Putamen (tissue), 1 donor: Measurements from ENCODE around the gene RXRA.

Source experiments
- DNase-seq: peaks from one replicate; pipeline ENCODE4 v3.0.0-alpha.2; 2016; ENCODE audit warnings: low spot score

Gene RXRA

DNA sequence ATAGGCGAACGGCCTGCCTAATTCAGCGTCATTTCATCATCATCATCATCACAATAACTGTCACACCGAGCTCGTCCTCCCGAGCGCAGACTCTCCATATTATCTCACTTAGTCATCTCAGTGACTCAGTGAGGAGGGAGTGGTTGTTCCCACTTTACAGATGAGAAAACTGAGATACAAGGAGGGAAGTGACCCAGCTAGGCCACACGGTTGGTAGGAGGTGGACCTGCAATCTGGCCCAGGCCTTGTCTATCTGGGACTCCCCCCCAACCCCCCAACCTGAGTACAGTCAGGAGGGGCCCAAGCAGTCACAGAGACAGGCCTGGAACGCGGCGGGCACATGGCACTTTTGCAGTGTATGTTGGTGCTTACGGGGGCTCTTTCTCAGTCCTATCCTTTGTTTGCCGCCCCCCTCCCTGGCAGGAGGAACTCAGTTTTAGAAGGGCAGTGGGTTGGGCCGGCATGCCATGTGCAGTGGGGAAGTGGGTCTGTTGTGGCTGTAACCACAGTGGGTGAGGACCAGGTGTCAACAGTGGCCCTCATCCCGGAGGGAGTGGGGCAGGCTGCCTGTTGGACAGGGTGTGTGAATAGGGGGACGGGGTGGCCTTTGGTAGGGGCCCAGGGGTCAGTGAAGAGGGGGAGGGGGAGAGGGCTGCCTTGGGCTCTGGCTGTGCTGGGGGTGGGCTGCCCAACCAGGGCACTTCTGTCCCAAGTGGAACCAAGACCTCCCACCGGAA is 1.7 kb upstream of the RXRA start:
- DNase-seq: no peak

DNA sequence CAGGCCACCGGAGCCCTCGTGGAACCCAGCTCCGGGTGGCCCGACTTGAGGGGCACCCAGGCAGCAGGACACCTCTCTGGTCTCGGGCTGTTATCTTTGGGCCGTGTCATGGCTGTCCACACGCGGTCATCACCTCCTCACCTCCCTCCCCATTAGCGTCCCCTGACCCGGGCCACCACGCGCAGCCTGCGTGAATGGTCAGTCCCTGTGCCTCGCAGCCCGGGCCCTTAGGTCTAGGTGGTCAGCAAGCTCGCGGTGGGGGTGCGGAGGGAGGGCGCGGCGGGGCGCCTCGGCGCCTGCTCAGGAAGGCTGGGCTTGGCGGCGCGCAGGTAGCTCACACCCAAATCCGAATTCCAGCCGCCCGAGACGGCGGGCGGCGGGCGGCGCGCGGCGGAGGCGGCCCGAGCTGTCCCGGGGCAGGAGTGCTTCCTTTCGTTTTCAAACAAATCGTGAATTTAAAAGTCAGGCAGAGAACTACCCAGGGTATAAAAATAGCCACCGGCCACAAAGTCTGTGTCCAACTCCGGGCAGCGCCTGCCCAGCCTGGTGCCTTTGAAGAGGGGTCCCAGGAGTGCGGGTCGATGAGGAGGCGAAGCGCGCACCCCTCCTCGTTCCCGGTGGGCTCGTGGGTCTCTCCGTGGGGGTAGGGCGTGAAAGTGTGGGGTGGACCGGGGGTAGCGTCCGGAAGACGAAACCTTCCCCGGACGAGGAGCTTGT is 1.0 kb upstream of the RXRA start:
- no peak for DNase-seq

DNA sequence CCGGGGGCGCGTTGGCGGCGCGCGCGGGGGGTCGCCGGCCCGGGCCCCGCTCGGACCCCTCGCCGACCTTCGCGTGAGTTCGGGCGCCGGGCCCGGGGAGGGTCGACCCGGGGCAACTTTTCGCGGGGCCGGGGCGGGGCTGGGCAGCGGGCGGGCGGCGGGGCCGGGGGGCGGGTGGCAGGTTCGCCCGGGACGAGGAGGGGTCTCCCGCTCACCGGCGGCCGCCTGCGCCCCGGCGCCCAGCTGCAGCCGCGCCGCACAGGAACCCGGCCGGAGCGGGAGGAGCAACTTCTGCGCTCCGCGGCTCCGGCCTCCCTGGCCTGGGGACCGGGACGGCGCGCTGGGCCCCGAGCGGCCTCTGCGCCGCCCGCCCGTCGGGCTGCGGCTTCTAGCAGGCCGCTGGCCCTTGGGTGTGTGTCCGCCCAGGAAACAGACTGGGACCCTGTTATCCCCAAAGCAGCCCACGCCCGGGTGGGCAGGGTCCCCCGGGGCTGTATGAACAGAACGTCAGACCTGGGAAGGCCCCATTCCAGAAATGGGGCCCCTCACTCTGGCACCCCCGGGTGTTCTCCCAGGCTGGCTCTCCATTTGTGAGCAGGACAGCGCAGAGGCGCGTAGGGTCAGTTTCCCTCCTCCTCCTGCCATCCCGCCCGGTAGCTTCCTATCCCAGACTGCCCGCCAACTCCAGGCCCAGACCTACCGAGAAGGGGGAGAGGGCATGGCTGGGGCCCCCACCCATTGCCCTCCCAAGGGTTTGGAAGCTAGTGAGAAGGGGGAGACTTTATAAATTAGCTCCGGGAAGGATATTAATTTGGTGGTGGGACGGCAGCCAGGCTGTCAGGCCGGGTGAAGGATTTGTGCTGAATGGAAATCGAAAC is 708 bp downstream of the RXRA start:
- DNase-seq: no peak

DNA sequence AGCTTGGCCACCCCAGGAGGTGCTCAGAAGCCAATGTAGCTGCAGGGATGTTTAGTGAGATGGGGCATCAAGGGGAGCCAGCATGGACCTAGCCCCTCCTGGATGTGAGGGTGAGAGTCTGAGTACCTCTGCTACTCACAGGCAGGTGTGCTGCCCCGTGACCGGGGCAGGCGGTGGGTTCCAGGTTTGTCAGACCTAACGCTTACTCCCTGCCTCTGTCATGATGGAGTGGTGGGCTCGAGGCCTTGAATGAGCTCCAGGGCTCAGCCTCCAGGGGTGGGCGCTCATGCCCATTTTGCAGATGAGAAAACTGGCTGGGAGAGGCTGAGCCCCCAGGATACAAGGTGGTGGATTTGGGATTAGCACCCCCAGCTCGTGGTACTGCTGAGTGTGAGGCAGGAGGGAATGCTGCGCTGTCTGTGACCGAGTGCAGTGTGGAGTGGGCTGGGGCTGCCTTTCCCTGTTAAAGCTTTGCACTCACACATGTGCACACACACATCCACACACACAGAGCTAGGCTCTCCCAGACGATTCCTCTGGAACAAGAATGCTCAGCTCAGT is 1.5 kb downstream of the RXRA start:
- DNase-seq: no peak

DNA sequence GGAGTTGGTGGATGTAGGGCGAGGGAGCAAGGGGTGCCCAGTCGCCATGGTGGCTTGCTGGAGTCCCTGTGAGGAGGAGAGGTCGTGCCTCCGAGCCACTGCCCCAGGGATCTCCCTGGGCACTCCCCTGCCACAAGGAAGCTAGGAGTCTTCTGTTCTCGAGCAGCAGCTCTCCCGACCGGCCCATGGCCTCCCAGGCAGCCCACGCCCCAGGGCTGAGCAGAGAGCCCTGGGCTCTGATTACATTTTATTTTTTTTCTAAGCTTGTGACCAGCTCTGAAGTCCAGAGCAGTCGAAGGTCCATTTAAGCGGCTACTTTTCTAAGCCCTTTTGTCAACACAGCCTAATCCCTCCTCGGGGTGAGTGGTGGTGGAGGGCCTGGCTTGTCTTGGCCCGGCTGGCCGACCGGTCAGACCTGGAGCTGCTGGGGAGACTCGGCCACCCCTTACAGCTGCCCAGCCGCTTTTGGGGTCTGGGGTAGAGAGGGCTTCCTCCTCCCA is 2.1 kb downstream of the RXRA start:
- DNase-seq: no peak

DNA sequence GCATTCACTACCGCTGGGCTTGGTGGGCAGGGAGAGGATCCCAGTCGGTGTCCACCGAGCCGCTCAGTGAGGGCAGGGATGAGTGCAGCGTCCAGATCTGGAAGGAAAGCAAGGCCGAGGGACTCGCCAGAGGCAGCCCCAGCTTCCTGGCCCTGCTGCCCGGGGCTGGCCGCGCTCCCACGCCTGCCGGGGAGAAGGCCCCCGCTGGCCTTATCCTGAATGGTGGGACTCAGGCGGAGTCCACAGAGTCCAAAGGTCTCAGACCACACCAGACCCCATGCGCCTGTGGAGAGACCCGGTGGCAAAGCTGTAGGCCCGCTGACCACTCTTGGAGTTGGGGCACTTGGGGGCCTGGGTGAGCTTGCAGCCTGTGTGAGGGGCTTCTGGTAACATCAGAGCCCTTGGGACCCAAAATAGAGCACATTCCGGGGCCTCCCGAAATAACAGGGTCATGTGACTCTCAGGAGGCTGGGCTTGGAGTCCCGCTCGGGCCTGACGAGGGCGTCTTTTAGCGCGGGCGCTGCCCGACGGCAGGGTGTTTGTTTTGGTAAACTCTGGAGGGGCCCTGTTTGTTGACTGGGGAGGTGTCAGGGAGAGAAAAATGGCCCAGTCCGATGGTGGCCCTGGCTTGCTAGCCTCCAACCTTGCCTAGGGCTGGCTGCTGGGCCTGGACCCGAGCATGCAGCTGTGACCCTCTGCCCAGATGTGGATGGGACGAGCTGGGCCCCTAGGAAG is 2.8 kb downstream of the RXRA start:
- no peak for DNase-seq

DNA sequence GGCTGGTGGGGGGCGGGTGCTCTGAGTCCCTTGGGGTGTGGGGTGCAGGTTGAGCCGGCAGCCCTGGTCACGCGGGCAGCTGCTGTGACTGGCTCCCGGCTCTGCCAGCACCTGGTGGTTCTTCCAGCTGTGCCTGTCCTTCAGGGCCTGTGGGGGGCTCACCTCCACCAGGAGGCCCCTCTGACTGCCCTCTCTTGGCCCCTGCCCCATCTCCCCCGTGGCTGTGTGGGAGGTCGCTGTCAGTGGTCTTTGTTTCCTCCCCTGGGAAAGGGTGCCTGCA is 3.3 kb downstream of the RXRA start:
- no peak for DNase-seq

DNA sequence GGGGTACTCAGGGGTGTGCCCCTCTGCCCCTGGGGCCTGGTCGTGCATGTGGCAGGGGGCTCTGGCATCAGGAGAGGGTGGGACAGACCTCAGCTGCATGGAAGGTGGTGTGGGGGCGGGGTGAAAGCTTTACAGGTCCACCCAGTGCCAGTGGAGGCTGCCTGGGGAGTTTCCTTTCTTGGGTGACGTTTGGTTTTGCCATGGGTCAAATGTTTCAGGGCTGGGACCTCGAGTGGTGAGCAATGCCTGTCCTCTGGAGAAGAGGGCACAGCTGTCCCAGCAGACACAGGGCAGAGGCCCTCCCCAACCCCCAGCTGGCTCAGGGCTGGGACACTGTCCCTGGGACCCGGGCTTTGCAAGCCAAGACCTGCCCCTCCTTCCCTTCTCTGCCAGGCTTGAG is 3.6 kb downstream of the RXRA start:
- DNase-seq: no peak

DNA sequence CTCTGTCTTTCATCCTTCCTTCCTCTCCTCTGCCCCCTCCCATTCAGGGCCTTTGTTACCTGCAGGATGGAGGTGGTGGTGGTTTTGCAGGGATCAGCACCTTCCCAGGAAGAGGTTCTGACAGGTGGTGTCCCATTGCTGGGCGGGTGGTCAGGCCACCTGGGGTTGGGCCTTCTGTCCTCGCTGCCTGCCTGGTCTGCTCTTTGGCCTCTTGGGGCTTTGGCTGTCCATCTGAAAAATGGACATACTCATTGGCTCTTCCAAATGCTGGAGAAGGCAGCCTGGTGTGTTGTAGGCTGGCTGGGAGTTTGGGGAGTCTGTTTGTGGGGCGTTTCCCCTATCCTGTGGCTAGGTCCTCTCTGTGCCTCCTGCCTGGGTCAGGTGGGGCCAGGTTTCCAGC is 4.3 kb downstream of the RXRA start:
- DNase-seq: no peak

DNA sequence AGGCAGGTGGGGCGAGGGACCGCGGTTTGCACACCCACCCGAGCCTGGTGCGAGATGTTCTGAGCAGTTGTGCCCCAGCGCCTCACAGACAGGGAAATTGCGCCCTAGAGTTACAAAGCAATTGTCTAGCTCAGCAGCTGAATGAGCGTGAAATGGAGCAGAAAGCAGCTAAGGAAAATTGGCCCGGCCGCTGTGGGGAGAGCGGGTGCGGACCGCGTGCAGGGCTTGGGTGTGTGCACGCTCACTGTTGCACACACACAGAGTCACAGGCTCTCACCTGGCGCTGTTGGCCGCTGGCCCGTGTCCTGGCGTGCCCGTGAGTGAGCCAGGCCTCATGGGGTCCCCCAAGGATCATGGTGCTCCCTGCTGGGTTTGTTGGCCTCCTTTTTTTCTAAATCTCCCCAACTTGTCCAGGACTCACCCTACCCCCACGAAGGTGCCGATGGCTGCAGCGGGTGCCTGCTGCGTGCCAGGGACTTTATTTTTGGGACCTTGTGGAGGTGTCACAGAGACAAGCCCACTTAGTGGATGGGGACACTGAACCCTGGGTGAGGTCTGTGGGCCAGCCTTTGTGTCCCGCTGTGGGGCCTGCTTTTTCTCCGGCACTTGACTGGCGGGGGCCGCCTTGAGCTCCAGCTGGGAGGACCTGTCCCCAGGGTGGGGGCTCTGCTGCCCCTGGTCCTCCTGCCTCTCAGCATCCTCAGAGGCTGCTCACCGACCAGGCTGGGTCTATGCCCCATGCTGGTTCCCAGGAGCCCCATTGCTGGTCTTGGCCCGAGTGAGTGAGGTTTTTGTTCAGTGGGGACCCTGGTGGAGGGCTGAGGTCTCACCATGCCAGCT is 5.2 kb downstream of the RXRA start:
- no peak for DNase-seq

DNA sequence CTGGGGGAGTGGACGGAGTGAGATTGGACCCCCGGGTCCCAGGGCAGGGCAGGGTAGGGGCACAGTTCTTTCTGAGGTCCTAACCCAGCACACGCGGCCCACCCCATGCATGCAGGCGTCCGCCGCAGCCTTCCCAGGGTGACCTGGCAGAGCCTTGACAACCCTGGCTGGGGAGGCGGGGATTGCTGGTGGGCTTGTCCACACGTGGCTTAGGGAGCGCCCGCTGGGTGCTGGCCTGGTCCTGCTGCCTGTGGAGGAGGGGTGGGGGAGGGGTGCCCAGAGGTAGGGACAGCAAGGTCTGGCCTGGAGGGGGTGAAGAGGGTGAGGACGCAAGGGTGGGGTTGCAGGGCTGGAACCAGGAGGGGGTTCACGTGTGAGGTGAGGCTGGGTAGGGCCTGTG is 6.0 kb downstream of the RXRA start:
- DNase-seq: no peak

DNA sequence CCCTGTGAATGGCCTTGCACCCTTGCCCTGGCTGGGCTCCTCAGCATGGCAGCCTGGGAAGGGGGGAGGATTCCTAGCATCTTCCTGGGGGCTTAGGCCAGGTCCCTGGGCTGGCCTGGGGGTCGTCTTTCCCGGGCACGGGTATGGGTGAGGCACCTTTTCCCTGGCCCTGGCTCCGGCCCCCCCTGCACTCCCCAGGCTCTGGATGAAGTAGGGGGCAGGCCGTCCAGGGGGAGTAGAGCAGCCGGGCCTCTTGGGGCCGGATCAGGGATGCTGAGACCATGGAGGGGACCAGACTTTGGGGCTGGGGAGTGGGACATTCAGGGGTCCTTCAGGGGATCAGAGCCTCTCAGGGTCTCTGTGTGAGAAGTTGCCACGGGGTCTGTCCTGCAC is 6.6 kb downstream of the RXRA start:
- no peak for DNase-seq

DNA sequence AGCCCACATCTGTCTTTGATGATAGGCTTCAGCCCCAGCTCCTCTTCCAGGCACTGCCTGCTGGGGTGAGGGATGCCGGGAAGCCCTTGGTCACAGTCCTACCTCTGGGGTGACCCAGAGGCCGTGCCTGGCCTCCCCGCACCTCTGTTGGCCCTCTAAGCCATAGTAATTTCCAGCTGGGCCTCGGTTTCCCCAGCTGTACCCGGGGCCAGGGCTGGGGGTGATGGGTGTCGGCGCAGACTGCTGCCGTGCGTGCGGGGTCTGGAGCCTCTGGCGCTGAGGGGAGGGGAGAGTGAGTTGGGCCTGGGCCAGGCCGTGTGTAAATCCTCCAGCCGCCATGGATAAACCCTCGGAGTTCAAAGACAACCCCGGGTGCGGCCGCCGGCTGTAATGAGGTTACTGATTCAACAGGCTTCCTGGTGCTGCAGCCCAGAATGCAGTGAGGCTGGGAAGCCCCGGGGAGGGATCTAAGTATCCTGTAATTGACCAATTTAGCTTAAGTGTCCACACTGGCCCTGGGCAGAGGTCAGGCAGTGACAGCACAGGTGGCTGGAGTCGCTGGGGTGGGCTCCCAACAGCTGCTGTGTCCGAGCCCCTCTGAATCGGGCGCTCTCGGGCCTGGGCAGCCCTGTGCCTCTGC is 7.1 kb downstream of the RXRA start:
- DNase-seq: no peak

DNA sequence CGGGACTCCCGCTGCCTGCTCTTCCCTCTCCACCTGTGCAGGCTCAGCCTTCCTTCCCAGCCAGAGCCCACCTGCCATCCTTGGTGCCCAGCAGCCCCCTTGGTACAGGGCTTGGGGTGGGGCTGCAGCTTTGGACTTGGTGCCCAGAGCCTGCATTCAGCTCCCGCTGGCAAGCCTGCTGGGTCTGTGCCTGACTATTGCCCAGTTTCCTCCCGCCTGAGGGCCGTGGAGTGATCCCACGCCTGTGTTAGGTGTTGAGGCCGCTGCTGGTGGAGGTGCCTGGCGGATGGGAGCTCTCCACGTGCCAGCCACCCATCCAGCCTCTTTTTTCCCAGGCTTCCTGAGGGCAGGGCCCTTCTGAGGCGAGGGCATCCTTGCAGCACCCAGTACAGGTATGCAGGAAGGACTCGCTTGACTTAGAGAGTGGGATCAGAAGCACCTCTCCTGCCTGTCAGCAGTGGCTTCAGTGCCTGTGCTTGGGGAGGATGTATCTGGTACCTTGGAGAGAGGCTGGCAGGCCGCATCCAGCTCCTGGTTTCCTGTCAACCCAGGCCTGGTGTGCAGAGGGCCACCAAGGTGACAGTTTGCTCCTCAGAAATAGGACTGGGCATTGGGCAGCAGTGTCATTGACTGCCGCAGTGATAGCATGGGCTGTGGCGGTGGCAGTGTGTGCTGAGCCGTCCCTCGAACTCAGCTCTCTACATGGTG is 7.8 kb downstream of the RXRA start:
- no peak for DNase-seq

DNA sequence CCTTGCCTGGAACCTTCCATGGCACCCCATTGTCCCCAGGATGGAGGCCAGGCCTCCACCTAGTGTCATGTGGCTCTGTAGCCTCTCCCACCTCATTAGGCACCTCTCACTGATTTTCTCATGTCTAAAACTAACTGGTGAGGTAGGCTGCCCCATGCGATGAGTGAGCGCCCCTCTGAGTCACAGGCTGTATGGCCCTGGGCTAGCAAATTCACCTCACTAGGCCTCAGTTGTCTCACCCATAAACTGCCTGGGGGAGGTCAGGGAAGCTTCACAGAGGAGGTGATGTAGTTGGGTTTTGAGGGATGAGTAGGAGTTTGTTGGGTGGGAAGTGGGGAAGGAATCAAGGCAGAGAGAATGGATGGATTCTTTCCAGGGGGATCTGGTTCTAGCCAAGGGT is 8.8 kb downstream of the RXRA start:
- no peak for DNase-seq

DNA sequence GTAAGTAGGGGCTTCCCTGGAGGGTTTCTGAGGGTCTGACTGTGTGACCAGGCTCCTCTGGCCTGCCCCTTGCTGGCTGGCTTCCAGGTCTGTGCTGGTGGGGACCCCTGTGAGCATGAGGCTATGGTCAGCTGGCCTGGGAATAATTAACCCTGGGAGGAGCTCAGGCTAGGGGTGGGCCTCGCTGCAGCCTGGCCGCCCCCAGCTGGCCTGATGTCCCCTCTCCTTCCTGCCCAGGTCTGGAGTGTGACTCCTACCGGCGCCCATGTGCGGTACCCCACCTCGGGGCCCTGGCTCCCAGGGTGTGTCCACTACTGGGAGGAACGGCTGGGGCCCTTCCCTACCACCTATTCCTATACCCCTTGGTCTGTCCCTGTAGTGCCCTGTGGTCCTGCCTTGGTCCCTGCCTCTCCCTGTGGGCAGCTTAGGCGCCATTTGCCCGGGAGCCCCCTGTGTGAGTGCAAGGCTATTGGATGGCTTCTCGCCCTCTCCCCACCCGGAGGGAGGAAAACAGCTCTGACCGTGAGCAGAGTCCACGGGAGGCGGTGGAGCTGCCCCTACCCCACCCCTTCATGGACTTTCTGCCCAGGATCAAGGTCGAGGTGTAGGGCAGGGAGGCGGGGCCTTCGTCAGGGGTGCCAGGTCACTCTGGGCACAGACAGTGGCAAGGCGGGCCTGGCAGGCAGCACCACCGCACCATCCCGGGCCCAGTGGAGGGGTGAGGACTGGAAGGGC is 9.4 kb downstream of the RXRA start:
- DNase-seq: no peak

DNA sequence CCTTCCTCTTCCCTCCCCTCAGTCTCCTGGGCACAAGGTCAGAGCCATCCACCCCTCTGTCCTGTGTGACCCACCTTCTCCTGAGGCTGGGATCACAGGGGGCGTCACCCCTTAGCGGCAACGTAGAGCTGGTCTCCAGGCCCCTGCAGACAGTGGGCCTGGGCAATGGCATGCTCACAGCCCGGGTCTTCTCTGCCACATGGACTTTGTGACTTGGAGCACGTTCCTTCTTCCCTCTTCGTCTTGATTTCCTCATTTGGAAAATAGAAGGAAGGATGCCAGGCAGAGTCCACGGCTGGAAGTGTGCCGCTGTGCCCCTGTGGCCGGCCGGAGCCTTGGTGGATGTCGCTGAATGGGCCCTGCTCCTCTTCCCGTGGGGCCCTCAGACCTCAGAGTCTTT is 10.0 kb downstream of the RXRA start:
- no peak for DNase-seq

DNA sequence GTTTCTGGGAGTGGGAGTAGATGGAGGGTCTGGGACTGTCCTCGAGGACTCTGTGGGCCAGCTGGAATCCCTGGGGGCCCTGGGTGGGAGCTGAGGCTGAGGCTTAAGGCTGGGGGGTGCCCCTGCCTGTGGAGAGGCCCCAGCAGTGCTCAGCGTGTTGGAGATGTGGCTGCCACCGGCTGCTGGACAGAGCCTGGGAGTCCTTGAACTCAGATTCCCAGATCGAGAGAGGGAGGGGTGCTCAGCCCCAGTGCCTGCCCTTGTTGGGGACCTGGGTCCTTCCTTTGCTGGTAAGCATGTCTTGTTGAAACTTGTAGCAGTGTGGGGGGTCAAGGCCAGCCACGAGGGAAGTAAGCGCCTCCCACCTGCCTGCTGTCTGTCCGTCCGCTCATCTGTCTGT is 10.7 kb downstream of the RXRA start:
- no peak for DNase-seq

DNA sequence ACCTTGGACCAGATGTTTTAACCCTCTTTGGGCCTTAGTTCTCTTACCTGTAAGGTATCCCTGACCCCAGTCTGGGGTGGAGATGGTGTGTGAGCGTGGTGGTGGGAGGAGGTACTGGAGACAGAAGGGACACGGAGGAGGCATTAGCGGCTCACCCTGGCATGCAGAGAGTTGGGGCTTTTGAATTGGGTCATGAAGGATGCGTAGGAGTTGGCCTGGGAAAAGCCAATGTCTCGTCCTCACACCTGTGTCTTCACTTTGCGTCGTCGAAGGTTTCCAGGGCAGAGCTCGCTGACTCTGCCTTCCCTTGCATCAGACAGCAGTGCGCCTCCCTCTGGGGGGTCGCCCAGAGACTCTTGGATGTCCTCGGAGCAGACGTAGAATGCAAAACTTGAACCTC is 11.2 kb downstream of the RXRA start:
- no peak for DNase-seq
